HG02852 (cell line): ENCODE results near the gene KCNE5.
"Not testable (repeated sequence)": the region's sequence is repeated elsewhere in the genome, so short reads cannot be mapped to it uniquely, and the experiment has no call there.

Experiments used
- ATAC-seq: cut with Tn5 transposase; IDR thresholded peaks from one replicate; pipeline ENCODE4 v1.9.1; 2021; ENCODE audit warnings: mild to moderate bottlenecking, moderate library complexity; ENCODE audit not compliant: unreplicated experiment

Gene KCNE5

GRCh38 chrX:109619771-109620170, 5.2 kb downstream of the KCNE5 start:
- ATAC-seq: no peak

- ATAC-seq: no peak
These were observed 10.0 kb downstream of the KCNE5 start for GRCh38 chrX:109614951-109615350.

GRCh38 chrX:109601486-109601885, 23.5 kb downstream of the KCNE5 start:
- no peak for ATAC-seq

GRCh38 chrX:109600237-109600651, 24.7 kb downstream of the KCNE5 start:
- no peak for ATAC-seq

- ATAC-seq: no peak
These were observed 29.0 kb downstream of the KCNE5 start for GRCh38 chrX:109596015-109596414.

- no peak for ATAC-seq
These were observed 34.8 kb downstream of the KCNE5 start for GRCh38 chrX:109590176-109590575.

GRCh38 chrX:109585488-109585887, 39.5 kb downstream of the KCNE5 start:
- ATAC-seq: no peak

- no peak for ATAC-seq
These were observed 46.1 kb downstream of the KCNE5 start for GRCh38 chrX:109578916-109579315.

GRCh38 chrX:109577055-109577454, 47.9 kb downstream of the KCNE5 start:
- ATAC-seq: no peak

- ATAC-seq: not testable (repeated sequence)
These were observed 48.9 kb downstream of the KCNE5 start for GRCh38 chrX:109576083-109576482.
